Loucy (cell line): ENCODE results near the gene FAIM2.

ENCODE experiments used
- H2AFZ ChIP-seq: fragments of 200-600 bp; sonication (generic); 2 replicates; pipeline ENCODE4 v1.6.0; 2016; ENCODE audit warnings: antibody characterized with exemption, mild to moderate bottlenecking, low read length, moderate library complexity
- H3F3A ChIP-seq: fragments of 200-600 bp; 2 replicates; pipeline ENCODE4 v1.6.0; 2016; ENCODE audit warnings: antibody characterized with exemption, low read depth, mild to moderate bottlenecking
- H3K27me3 ChIP-seq: fragments of 200-600 bp; sonication (generic); 2 replicates; pipeline ENCODE4 v1.6.1; 2014; ENCODE audit warnings: low read length, mild to moderate bottlenecking; ENCODE audit not compliant: insufficient read depth, poor library complexity, severe bottlenecking
- H3K36me3 ChIP-seq: fragments of 200-600 bp; sonication (generic); 2 replicates; pipeline ENCODE4 v1.6.1; 2016; ENCODE audit warnings: low read length; ENCODE audit not compliant: insufficient read depth
- H3K4me1 ChIP-seq: fragments of 200-600 bp; sonication (generic); 2 replicates; pipeline ENCODE4 v1.5.1; 2014; ENCODE audit warnings: low read length, mild to moderate bottlenecking; ENCODE audit not compliant: insufficient read depth, poor library complexity, severe bottlenecking
- H3K4me2 ChIP-seq: fragments of 200-600 bp; sonication (generic); 2 replicates; pipeline ENCODE4 v1.6.0; 2014; ENCODE audit warnings: antibody characterized with exemption, low read length, low read depth, mild to moderate bottlenecking; ENCODE audit not compliant: poor library complexity, severe bottlenecking
- H3K4me3 ChIP-seq: fragments of 200-600 bp; sonication (generic); 2 replicates; pipeline ENCODE4 v1.5.1; 2014; ENCODE audit warnings: low read length, mild to moderate bottlenecking, mixed read lengths; ENCODE audit not compliant: poor library complexity, severe bottlenecking
- H3K79me2 ChIP-seq: fragments of 200-600 bp; sonication (generic); 2 replicates; pipeline ENCODE4 v1.6.1; 2014; ENCODE audit warnings: low read length; ENCODE audit not compliant: insufficient read depth
- H3K9ac ChIP-seq: fragments of 200-600 bp; sonication (generic); 2 replicates; pipeline ENCODE4 v1.6.0; 2014; ENCODE audit warnings: mild to moderate bottlenecking, low read depth, low read length, moderate library complexity; ENCODE audit not compliant: poor library complexity, severe bottlenecking
- H3K9me2 ChIP-seq: fragments of 200-600 bp; sonication (generic); replicated peaks from 2 replicates; pipeline ENCODE4 v1.6.1; 2016; ENCODE audit warnings: low read depth, low read length, mixed read lengths
- H3K9me3 ChIP-seq: fragments of 200-600 bp; sonication (generic); 2 replicates; pipeline ENCODE4 v1.6.1; 2014; ENCODE audit warnings: mild to moderate bottlenecking, antibody characterized with exemption, low read length, low read depth; ENCODE audit not compliant: insufficient read depth
- H4K20me1 ChIP-seq: fragments of 200-600 bp; sonication (generic); 2 replicates; pipeline ENCODE4 v1.6.0; 2014; ENCODE audit warnings: antibody characterized with exemption, low read length, mild to moderate bottlenecking; ENCODE audit not compliant: insufficient read depth, poor library complexity, severe bottlenecking
- CTCF ChIP-seq: fragments of 200-600 bp; sonication (generic); conservative IDR thresholded peaks from 2 replicates; pipeline ENCODE4 v1.5.1; 2014; ENCODE audit warnings: mild to moderate bottlenecking, antibody characterized with exemption, low read length
- EZH2phosphoT487 ChIP-seq: fragments of 200-600 bp; IDR thresholded peaks from 2 replicates; pipeline ENCODE4 v1.6.1; 2018; ENCODE audit warnings: antibody characterized with exemption, mild to moderate bottlenecking, moderate library complexity, borderline replicate concordance

The FAIM2 gene

GRCh38 chr12:49921936-49922335, 18.2 kb upstream of the FAIM2 start:
- Histone ChIP-seq H3F3A (no peaks in the 10 kb centered on the region), H2AFZ (no peak overlapping the region), H3K79me2 (no peaks in the 10 kb centered on the region), H3K4me2 (no peak overlapping the region), H3K4me3 (no peak overlapping the region), H3K9me2 (no peaks in the 10 kb centered on the region), H4K20me1 (no peaks in the 10 kb centered on the region), H3K36me3 (no peaks in the 10 kb centered on the region), H3K9me3 (no peaks in the 10 kb centered on the region), H3K4me1 (no peaks in the 10 kb centered on the region), H3K9ac (no peak overlapping the region), H3K27me3 (no peaks in the 10 kb centered on the region)
- TF ChIP-seq CTCF (no peak), EZH2phosphoT487 (no peak)

- Histone ChIP-seq H3K4me1 (no peaks in the 10 kb centered on the region), H3K36me3 (no peaks in the 10 kb centered on the region), H3K9ac (no peak overlapping the region), H3K4me3 (no peak overlapping the region), H3K4me2 (no peak overlapping the region), H3K27me3 (no peaks in the 10 kb centered on the region), H3K9me3 (no peaks in the 10 kb centered on the region), H3K79me2 (no peaks in the 10 kb centered on the region), H3K9me2 (no peaks in the 10 kb centered on the region), H3F3A (no peaks in the 10 kb centered on the region), H4K20me1 (no peaks in the 10 kb centered on the region), H2AFZ (no peak overlapping the region)
- no peak for TF ChIP-seq EZH2phosphoT487
- TF ChIP-seq CTCF, result no peak
These were observed 17.6 kb upstream of the FAIM2 start for GRCh38 chr12:49921299-49921698.

- no peak overlapping the region for H2AFZ ChIP-seq
- TF ChIP-seq EZH2phosphoT487 (no peak), CTCF (no peak)
- no peaks in the 10 kb centered on the region for H3K27me3 ChIP-seq
- no peaks in the 10 kb centered on the region for H3F3A ChIP-seq
- no peaks in the 10 kb centered on the region for H3K79me2 ChIP-seq
- no peaks in the 10 kb centered on the region for H3K4me1 ChIP-seq
- no peak overlapping the region for H3K4me2 ChIP-seq
- H4K20me1 ChIP-seq, result no peaks in the 10 kb centered on the region
- H3K9ac ChIP-seq, result no peak overlapping the region
- no peaks in the 10 kb centered on the region for H3K36me3 ChIP-seq
- no peaks in the 10 kb centered on the region for H3K9me2 ChIP-seq
- no peak overlapping the region for H3K4me3 ChIP-seq
- H3K9me3 ChIP-seq, result no peaks in the 10 kb centered on the region
These were observed 17.2 kb upstream of the FAIM2 start for GRCh38 chr12:49920915-49921286.
